GOT3 (cell line): ENCODE data around the gene GABBR2.
"Not testable (repeated sequence)": the region's sequence is repeated elsewhere in the genome, so short reads cannot be mapped to it uniquely, and the experiment has no call there.

ENCODE experiments used
- DNase-seq: peaks from one replicate; lab custom pipeline; 2025; ENCODE audit warnings: mixed read lengths; lab: John Stamatoyannopoulos, UW

The GABBR2 gene

DNA sequence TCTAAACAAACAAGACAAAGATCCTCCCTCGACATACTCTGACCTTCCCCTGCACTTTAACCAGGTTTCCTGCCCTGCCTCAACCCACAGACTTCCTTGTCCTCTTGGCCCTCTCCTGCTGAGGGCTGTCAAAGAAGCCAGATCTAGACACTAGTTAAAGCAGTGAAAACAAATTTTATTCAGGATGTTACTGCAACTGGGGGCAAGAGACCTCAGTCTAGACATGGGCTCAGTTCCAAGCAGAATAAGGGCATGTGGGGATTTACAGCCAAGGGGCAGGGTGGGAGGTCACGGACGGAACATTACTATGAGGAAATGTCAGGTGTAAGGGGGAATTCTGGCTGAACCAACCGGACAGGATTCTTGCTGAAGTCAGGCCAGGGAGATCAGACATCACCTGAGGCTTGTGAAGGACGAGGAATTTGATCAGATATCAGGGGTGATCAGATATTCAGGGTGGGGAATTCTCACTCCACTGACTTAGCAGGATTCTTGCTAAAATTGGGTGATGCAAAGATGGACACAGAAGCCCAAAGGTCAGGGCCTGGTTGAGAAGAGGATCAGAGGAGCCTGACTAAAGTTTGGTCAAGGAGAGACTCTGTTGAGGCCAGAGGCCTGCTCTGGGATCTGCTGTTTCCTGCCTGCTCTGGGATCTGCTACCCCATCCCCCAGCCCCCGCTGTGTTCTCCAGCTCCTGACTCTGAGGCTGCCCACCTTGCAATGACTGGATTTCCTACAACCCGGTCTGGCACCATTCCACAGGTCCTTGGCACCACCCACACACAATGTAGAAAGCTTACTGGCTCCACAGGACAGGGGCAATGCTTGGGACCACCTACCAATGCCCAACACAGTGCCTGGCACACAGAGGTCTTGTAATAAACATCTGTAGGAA, 21.5 kb downstream of the GABBR2 start:
- no peak for DNase-seq

DNA sequence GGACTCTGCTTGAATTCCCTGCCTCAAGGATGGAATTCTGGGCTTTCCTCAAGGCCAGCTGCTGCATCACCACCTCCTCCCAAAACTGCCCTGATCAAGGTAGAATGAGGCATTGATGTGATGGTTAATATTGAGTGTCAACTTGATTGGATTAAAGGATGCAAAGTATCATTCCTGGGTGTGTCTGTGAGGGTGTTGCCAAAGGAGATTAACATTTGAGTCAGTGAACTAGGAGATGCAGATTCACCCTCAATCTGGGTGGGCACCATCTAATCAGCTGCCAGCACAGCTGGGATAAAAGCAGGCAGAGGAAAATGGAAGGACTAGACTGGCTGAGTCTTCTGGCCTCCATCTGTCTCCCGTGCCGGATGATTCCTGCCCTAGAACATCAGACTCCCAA, 23.9 kb downstream of the GABBR2 start:
- not testable (repeated sequence) for DNase-seq

DNA sequence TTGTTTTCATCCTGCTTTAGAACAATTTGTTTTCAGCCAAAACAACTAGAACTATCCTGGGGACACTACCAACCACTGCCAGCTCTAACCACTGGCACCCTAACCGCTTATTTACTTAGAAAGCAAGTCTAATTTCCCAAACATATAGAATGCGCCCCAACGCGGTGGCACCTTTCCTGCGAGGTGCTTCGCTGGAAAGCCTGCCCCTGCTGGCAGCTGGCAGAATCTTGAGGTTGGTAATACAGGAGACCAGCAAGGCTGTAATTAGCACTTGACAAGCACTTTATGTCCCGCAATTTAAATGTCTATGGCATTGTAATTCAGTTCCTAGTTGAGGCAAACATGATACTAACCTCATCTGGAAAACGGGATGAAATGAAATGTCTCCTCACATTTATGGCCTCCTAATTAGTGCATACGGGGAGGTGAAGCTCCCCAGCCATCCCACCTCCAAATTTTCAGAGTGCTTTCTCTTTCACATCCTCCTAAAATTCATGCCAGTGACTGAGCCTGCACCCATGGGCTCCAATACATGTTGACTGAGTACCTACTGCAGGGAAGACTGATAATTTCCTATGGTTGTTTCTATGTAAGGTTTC, 30.4 kb downstream of the GABBR2 start:
- DNase-seq, result no peak

- DNase-seq, result no peak
Observed at GRCh38 chr9:98673681-98674080, 35.1 kb downstream of the GABBR2 start.

GRCh38 chr9:98667005-98667640, 41.6 kb downstream of the GABBR2 start:
- no peak for DNase-seq

GRCh38 chr9:98665501-98665900, 43.2 kb downstream of the GABBR2 start:
- DNase-seq, result no peak

DNA sequence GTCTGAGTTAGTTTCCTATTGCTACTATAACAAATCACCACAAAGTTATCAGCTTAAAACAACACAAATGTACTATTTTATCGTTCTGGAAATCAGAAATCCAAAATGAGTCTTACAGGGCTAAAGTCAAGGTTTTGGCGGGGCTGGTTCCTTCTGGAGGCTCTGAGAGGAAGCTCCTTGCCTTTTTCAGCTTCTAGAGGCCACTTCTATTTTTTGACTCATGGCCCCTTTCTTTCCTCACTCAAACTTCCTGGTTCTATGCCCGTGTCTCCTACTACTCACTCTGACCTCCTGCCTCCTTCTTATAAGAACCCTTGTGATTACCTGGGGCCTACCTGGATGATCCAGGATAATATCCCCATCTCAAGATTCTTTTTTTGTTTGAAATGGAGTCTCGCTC, 48.2 kb downstream of the GABBR2 start:
- DNase-seq, result no peak

GRCh38 chr9:98658951-98659351, 49.8 kb downstream of the GABBR2 start:
- no peak for DNase-seq

DNA sequence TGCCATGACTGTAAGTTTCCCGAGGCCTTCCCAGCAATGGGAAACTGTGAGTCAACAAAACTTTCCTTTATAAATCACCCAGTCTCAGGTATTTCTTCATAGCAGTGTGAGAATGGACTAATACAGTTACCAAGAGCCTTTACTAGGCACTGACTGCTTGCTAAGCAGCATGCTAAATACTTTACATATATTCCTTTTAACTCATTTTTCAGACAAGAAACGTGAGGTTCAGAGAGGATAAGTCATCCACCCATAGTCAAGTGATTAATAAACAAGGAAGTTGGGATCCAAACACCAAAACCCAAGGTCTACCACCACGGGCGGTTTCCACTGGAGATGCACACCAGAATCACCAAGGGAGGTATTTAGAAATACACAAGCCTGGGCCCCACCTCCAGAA, 50.8 kb downstream of the GABBR2 start:
- DNase-seq, result no peak

DNA sequence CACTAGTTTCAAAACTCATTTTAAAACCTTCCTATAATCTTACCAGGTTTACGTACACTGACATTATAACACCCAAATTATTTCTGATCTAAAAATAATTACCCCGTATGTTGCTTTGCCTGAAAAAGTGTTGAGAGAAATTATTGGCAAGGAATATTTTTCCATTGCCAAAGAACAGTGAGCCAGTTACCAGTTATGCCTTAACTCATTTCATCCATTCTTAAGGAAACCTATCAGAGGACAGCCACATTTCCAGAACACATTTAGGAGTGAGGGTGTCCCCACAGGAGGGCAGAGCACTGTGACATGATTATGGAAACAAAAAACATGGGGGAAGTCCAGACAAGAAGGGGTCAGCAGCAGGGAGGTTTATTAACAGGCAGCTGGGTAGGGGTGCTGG, 52.2 kb downstream of the GABBR2 start:
- DNase-seq, result no peak

GRCh38 chr9:98655428-98655827, 53.3 kb downstream of the GABBR2 start:
- DNase-seq, result not testable (repeated sequence)

- no peak for DNase-seq
Observed at GRCh38 chr9:98654247-98654646, 54.5 kb downstream of the GABBR2 start.

DNA sequence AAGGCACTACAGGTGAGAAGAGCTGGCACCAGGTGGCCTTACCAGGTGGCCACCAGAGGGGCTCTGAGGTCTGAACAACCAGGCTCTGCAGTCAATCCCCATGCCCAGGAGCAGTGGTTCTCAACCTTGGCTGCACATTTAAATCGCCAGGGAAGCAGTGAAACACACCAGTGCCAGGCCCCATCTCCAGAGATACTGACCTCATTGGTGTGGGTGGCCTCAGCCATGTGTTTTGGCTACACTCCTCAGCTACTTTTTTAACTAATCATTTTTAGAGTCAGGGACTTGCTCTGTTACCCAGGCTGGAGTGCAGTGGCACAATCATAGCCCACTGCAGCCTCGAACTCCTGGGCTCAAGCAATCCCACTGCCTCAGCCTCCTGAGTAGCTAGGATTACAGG, 56.0 kb downstream of the GABBR2 start:
- DNase-seq, result no peak

GRCh38 chr9:98652302-98652701, 56.4 kb downstream of the GABBR2 start:
- DNase-seq, result no peak

DNA sequence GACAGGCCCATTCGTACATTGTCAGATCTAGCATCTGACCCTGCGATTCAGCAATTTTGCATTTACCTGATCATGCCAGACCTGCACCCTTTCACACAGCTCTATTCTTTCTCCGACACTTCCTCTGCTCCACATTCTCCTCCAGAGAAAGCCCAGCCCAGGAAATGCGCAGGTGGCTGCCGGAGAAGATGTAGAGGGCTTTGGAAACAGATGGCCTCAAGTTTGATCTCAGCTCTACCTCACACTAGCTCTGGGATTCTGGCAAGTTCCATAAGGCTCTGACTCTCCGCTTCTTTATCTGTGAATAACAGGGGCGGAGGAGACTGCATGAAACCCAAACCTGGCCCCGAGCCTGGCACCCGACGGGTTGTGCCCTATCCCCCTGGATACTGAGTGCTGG, 61.5 kb downstream of the GABBR2 start:
- no peak for DNase-seq

GRCh38 chr9:98644011-98644410, 64.7 kb downstream of the GABBR2 start:
- DNase-seq, result no peak

DNA sequence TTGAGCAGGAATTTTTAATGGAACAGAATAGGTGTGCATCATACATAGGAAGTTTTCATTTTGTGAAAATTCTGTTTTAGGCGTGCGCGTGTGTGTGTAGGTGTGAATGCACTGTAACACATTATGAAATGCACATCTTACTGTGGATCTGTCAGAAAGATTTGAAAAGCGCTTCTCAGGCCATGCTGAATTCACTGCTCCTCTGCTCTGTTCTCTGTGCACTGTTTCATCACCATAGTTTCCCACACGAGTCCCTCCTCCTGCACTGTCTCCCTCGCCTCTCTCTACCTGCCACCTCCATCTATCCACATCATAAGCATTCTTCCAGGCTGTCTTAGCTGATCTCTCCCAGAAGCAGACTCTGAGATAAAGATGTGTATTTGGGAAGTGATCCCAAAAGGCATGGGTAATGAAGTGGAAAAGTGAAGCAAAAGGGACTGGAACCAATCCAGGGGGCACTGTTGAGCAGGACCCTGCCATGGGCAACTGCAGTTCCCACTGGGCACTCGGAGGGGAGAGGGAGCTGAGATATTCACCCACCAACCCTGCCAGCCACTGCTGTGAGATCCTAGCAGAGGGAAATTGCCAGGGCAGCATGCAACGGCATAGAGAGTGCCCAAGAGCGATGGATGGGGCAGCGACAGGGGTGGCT, 65.9 kb downstream of the GABBR2 start:
- DNase-seq, result no peak

DNA sequence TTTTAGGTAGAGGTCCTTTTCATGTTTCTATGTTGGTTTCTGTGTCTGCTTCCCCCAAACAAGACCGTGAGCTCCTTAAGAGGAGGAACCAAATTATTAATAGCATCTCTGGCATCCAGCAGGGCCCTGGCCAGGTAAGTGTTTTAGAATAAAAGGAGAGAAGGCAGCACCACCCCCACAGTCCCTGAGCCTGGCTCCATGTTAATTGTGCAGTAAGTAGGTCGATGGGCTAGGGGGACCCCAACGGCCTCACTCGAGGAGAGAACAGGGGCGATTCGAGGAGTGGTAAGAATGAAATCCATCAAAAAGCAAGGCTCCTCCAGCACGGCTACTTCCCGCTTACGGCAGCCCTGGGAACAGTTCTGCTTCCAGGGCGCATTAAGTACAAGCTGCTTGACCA, 67.0 kb downstream of the GABBR2 start:
- no peak for DNase-seq

- DNase-seq, result no peak
Observed at GRCh38 chr9:98640394-98640793, 68.3 kb downstream of the GABBR2 start.

DNA sequence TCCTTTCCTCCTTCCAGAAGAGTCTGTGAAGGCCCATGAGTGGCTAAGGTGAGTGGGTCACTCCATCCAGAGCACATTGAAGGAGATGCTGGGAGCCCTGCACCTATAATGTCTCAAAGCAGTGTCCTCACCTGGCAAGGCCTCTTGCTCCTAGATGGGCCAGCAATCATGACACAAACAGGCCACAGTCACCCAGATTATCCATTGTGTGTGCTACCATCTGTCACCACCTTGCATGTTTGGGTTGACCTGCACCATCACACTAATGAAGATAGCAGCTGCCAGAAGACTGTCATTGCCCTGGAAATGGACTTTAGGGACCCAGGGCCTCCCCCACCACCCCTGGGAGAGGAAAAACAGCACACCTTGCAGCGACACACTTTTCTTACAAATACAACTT, 69.6 kb downstream of the GABBR2 start:
- no peak for DNase-seq

- no peak for DNase-seq
Observed at GRCh38 chr9:98637381-98637780, 71.4 kb downstream of the GABBR2 start.

- DNase-seq, result no peak
Observed at GRCh38 chr9:98635374-98635773, 73.4 kb downstream of the GABBR2 start.
